GM21737 (cell line): ENCODE measurements around the gene PRIMPOL.
A peak's percentile ranks its signal among the peaks of the same experiment; 100 is the strongest.
"Not testable (repeated sequence)": the region's sequence is repeated elsewhere in the genome, so short reads cannot be mapped to it uniquely, and the experiment has no call there.

ENCODE experiments used
- ATAC-seq: cut with Tn5 transposase; IDR thresholded peaks from one replicate; pipeline ENCODE4 v1.9.1; 2021; ENCODE audit warnings: mild to moderate bottlenecking, moderate library complexity; ENCODE audit not compliant: unreplicated experiment

The PRIMPOL gene

GRCh38 chr4:184636897-184637296, 12.6 kb upstream of the PRIMPOL start:
- no peak for ATAC-seq

- ATAC-seq, result peak; percentile 63
Observed at GRCh38 chr4:184641022-184641421, 8.5 kb upstream of the PRIMPOL start.

GRCh38 chr4:184641451-184641850, 8.1 kb upstream of the PRIMPOL start:
- ATAC-seq, result peak; percentile 14

GRCh38 chr4:184643731-184644130, 5.8 kb upstream of the PRIMPOL start:
- ATAC-seq, result no peak

- ATAC-seq, result no peak
Observed at GRCh38 chr4:184644553-184645307, 4.8 kb upstream of the PRIMPOL start.

- ATAC-seq, result no peak
Observed at GRCh38 chr4:184645904-184646610, 3.5 kb upstream of the PRIMPOL start.

GRCh38 chr4:184647266-184648053, 2.1 kb upstream of the PRIMPOL start:
- ATAC-seq, result no peak

GRCh38 chr4:184648054-184648312, 1.6 kb upstream of the PRIMPOL start:
- no peak for ATAC-seq

- peak; percentile 26 for ATAC-seq
Observed at GRCh38 chr4:184648313-184649025, 1.1 kb upstream of the PRIMPOL start.

GRCh38 chr4:184649971-184650855, 675 bp downstream of the PRIMPOL start:
- peak; percentile 2 for ATAC-seq

- ATAC-seq, result no peak
Observed at GRCh38 chr4:184651899-184652298, 2.4 kb downstream of the PRIMPOL start.

- not testable (repeated sequence) for ATAC-seq
Observed at GRCh38 chr4:184652681-184653080, 3.1 kb downstream of the PRIMPOL start.

- ATAC-seq, result no peak
Observed at GRCh38 chr4:184653650-184654049, 4.1 kb downstream of the PRIMPOL start.

- no peak for ATAC-seq
Observed at GRCh38 chr4:184655889-184656869, 6.6 kb downstream of the PRIMPOL start.

- no peak for ATAC-seq
Observed at GRCh38 chr4:184657144-184657543, 7.6 kb downstream of the PRIMPOL start.

- ATAC-seq, result not testable (repeated sequence)
Observed at GRCh38 chr4:184657820-184658219, 8.3 kb downstream of the PRIMPOL start.

- no peak for ATAC-seq
Observed at GRCh38 chr4:184660978-184661377, 11.4 kb downstream of the PRIMPOL start.

GRCh38 chr4:184662236-184662635, 12.7 kb downstream of the PRIMPOL start:
- ATAC-seq, result no peak
